HG02885 (cell line): ENCODE measurements around the gene EPG5.
A peak's percentile ranks its signal among the peaks of the same experiment; 100 is the strongest.
"Not testable (repeated sequence)": the region's sequence is repeated elsewhere in the genome, so short reads cannot be mapped to it uniquely, and the experiment has no call there.

Experiments
- ATAC-seq: cut with Tn5 transposase; IDR thresholded peaks from one replicate; pipeline ENCODE4 v1.9.1; 2021; ENCODE audit warnings: mild to moderate bottlenecking; ENCODE audit not compliant: unreplicated experiment, poor library complexity

The EPG5 gene

GRCh38 chr18:45981821-45982220, 14.7 kb upstream of the EPG5 start:
- ATAC-seq = no peak

- ATAC-seq = no peak
These were observed 13.1 kb upstream of the EPG5 start for GRCh38 chr18:45980229-45980628.

GRCh38 chr18:45978084-45978483, 11.0 kb upstream of the EPG5 start:
- ATAC-seq = no peak

- no peak for ATAC-seq
These were observed 9.8 kb upstream of the EPG5 start for GRCh38 chr18:45976974-45977373.

GRCh38 chr18:45976566-45976965, 9.4 kb upstream of the EPG5 start:
- ATAC-seq = no peak

- peak; percentile 67 for ATAC-seq
These were observed 7.0 kb upstream of the EPG5 start for GRCh38 chr18:45974088-45974536.

- ATAC-seq = not testable (repeated sequence)
These were observed 2.2 kb downstream of the EPG5 start for GRCh38 chr18:45964913-45965312.

- ATAC-seq = no peak
These were observed 4.3 kb downstream of the EPG5 start for GRCh38 chr18:45962866-45963265.

- no peak for ATAC-seq
These were observed 4.7 kb downstream of the EPG5 start for GRCh38 chr18:45962461-45962860.

- not testable (repeated sequence) for ATAC-seq
These were observed 7.6 kb downstream of the EPG5 start for GRCh38 chr18:45959484-45959883.

- ATAC-seq = no peak
These were observed 8.4 kb downstream of the EPG5 start for GRCh38 chr18:45958730-45959129.

GRCh38 chr18:45958027-45958426, 9.1 kb downstream of the EPG5 start:
- ATAC-seq = no peak

GRCh38 chr18:45957100-45957499, 10.0 kb downstream of the EPG5 start:
- no peak for ATAC-seq

- ATAC-seq = no peak
These were observed 12.8 kb downstream of the EPG5 start for GRCh38 chr18:45954070-45954934.

- ATAC-seq = no peak
These were observed 16.0 kb downstream of the EPG5 start for GRCh38 chr18:45951016-45951714.

GRCh38 chr18:45945669-45946068, 21.5 kb downstream of the EPG5 start:
- no peak for ATAC-seq

- no peak for ATAC-seq
These were observed 26.4 kb downstream of the EPG5 start for GRCh38 chr18:45940724-45941123.

GRCh38 chr18:45939236-45939635, 27.9 kb downstream of the EPG5 start:
- ATAC-seq = no peak

- no peak for ATAC-seq
These were observed 28.6 kb downstream of the EPG5 start for GRCh38 chr18:45938488-45938935.

GRCh38 chr18:45935591-45936335, 31.4 kb downstream of the EPG5 start:
- ATAC-seq = no peak

GRCh38 chr18:45932708-45933107, 34.4 kb downstream of the EPG5 start:
- ATAC-seq = no peak
